Measurements from ENCODE around the gene ZNHIT1. TPM values are rescaled to one million over a fixed set of nuclear protein-coding genes. Genes with fewer than 3 reads are reported as not detected.

The ZNHIT1 gene
- total RNA-seq, 2 donors from 2014 or later = 56.5 to 61.7 TPM

GRCh38 chr7:101239191-101239950 lies 21.4 kb downstream of the ZNHIT1 start:
- Histone ChIP-seq H3K27ac (ENCODE audit: low read depth, low read length) (no peak overlapping the region), H3K4me1 (ENCODE audit: control insufficient read depth, insufficient read depth, low read length) (peaks cover 5% of the 10 kb centered on the region), H3K4me3 (ENCODE audit: low read length) (no peak overlapping the region), H3K36me3 (ENCODE audit: control insufficient read depth, insufficient read depth, low read length) (peaks cover 10% of the 10 kb centered on the region), H3K27me3 (ENCODE audit: control insufficient read depth, insufficient read depth, low read length, poor library complexity, severe bottlenecking) (no peaks in the 10 kb centered on the region), H3K9ac (ENCODE audit: extremely low read depth, low read length, poor library complexity, severe bottlenecking) (no peak overlapping the region), H3K9me3 (ENCODE audit: control insufficient read depth, low read length) (no peaks in the 10 kb centered on the region)
- Mint-ChIP-seq H3K9me3 (no peaks in the 10 kb centered on the region), H3K27ac (no peak overlapping the region), H3K4me1 (peaks cover 6% of the 10 kb centered on the region), H3K27me3 (ENCODE audit: insufficient read depth) (no peaks in the 10 kb centered on the region), H3K4me3 (no peak overlapping the region), H3K36me3 (ENCODE audit: low read depth) (peaks cover 6% of the 10 kb centered on the region)
- no peak for DNase-seq
- 89 to 93% methylated on average over 18 to 27 of the region's 27 CpGs for WGBS, 2 experiments (ENCODE audit: insufficient coverage in 1 of 2, insufficient read length in 1 of 2)
- TF ChIP-seq CTCF (conservative IDR thresholded peaks at IDR 0.05) = no peak

- Histone ChIP-seq H3K9me3 (ENCODE audit: control insufficient read depth, low read length) (no peaks in the 10 kb centered on the region), H3K27ac (ENCODE audit: low read depth, low read length) (no peak overlapping the region), H3K9ac (ENCODE audit: extremely low read depth, low read length, poor library complexity, severe bottlenecking) (no peak overlapping the region), H3K4me1 (ENCODE audit: control insufficient read depth, insufficient read depth, low read length) (peaks cover 5% of the 10 kb centered on the region), H3K36me3 (ENCODE audit: control insufficient read depth, insufficient read depth, low read length) (peaks cover 10% of the 10 kb centered on the region), H3K27me3 (ENCODE audit: control insufficient read depth, insufficient read depth, low read length, poor library complexity, severe bottlenecking) (no peaks in the 10 kb centered on the region), H3K4me3 (ENCODE audit: low read length) (no peak overlapping the region)
- Mint-ChIP-seq H3K4me1 (peaks cover 6% of the 10 kb centered on the region), H3K27ac (no peak overlapping the region), H3K27me3 (ENCODE audit: insufficient read depth) (no peaks in the 10 kb centered on the region), H3K9me3 (no peaks in the 10 kb centered on the region), H3K36me3 (ENCODE audit: low read depth) (peaks cover 6% of the 10 kb centered on the region), H3K4me3 (no peak overlapping the region)
- DNase-seq = no peak
- TF ChIP-seq CTCF (conservative IDR thresholded peaks at IDR 0.05) = no peak
- WGBS, 2 experiments (ENCODE audit: insufficient coverage in 1 of 2, insufficient read length in 1 of 2) = 96 to 98% methylated on average over 6 to 9 of the region's 9 CpGs
Measured at GRCh38 chr7:101239951-101240220, 21.9 kb downstream of the ZNHIT1 start.

- Mint-ChIP-seq H3K4me3 (no peak overlapping the region), H3K27ac (no peak overlapping the region), H3K4me1 (peaks cover 9% of the 10 kb centered on the region), H3K27me3 (ENCODE audit: insufficient read depth) (no peaks in the 10 kb centered on the region), H3K36me3 (ENCODE audit: low read depth) (peaks cover 9% of the 10 kb centered on the region), H3K9me3 (no peaks in the 10 kb centered on the region)
- H3K27me3 ChIP-seq (ENCODE audit: control insufficient read depth, insufficient read depth, low read length, poor library complexity, severe bottlenecking) = no peaks in the 10 kb centered on the region
- no peak overlapping the region for H3K27ac ChIP-seq (ENCODE audit: low read depth, low read length)
- no peak overlapping the region for H3K9ac ChIP-seq (ENCODE audit: extremely low read depth, low read length, poor library complexity, severe bottlenecking)
- no peak overlapping the region for H3K4me3 ChIP-seq (ENCODE audit: low read length)
- TF ChIP-seq CTCF (conservative IDR thresholded peaks at IDR 0.05) = no peak
- WGBS, 2 experiments (ENCODE audit: insufficient coverage in 1 of 2, insufficient read length in 1 of 2) = 91 to 93% methylated on average over 11 to 32 of the region's 32 CpGs
- H3K4me1 ChIP-seq (ENCODE audit: control insufficient read depth, insufficient read depth, low read length) = peaks cover 5% of the 10 kb centered on the region
- peaks cover 10% of the 10 kb centered on the region for H3K36me3 ChIP-seq (ENCODE audit: control insufficient read depth, insufficient read depth, low read length)
- no peak for DNase-seq
- H3K9me3 ChIP-seq (ENCODE audit: control insufficient read depth, low read length) = no peaks in the 10 kb centered on the region
Measured at GRCh38 chr7:101240226-101241014, 22.5 kb downstream of the ZNHIT1 start.

Data from endodermal cell (in vitro differentiated cells).